Liver (tissue), 3 donors: Measurements from ENCODE around the gene ITIH5.

Source experiments
- GABPA ChIP-seq, 2 donors: IDR thresholded peaks in 1 of 2; conservative IDR thresholded peaks in 1 of 2; 2 replicates each; pipeline ENCODE4 v1.6.1; 2016; ENCODE audit warnings: antibody characterized with exemption in 2 of 2, mild to moderate bottlenecking in 1 of 2, moderate library complexity in 1 of 2
- RAD21 ChIP-seq, 2 donors: IDR thresholded peaks; 2 replicates each; pipeline ENCODE4 v1.6.1; 2016; ENCODE audit warnings: antibody characterized with exemption in 2 of 2, mild to moderate bottlenecking in 2 of 2
- TF ChIP-seq, protein P1 (sequence below): IDR thresholded peaks from 2 replicates; pipeline ENCODE4 v1.6.1; 2016; ENCODE audit warnings: antibody characterized with exemption
- TF ChIP-seq, protein P2 (sequence below): fragments of 150-350 bp; IDR thresholded peaks from 2 replicates; pipeline ENCODE4 v1.5.1; 2017; ENCODE audit warnings: improper control_type of control experiment, low read depth, low read length; ENCODE audit not compliant: missing input control
- donor health status: healthy.
- donor health status: healthy.

- TF ChIP-seq, protein P1, sequence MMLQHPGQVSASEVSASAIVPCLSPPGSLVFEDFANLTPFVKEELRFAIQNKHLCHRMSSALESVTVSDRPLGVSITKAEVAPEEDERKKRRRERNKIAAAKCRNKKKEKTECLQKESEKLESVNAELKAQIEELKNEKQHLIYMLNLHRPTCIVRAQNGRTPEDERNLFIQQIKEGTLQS = no peak
- TF ChIP-seq, protein P2, sequence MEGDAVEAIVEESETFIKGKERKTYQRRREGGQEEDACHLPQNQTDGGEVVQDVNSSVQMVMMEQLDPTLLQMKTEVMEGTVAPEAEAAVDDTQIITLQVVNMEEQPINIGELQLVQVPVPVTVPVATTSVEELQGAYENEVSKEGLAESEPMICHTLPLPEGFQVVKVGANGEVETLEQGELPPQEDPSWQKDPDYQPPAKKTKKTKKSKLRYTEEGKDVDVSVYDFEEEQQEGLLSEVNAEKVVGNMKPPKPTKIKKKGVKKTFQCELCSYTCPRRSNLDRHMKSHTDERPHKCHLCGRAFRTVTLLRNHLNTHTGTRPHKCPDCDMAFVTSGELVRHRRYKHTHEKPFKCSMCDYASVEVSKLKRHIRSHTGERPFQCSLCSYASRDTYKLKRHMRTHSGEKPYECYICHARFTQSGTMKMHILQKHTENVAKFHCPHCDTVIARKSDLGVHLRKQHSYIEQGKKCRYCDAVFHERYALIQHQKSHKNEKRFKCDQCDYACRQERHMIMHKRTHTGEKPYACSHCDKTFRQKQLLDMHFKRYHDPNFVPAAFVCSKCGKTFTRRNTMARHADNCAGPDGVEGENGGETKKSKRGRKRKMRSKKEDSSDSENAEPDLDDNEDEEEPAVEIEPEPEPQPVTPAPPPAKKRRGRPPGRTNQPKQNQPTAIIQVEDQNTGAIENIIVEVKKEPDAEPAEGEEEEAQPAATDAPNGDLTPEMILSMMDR = no peak
- TF ChIP-seq GABPA (IDR thresholded peaks at IDR 0.05 in 1 of 2, conservative IDR thresholded peaks at IDR 0.05 in 1 of 2) (no peak), RAD21 (IDR thresholded peaks at IDR 0.05) (no peak)
These were observed 19.8 kb upstream of the ITIH5 start for GRCh38 chr10:7686351-7687171.
